Measurements from ENCODE around the gene SNHG17. TPM values are rescaled to one million over a fixed set of nuclear protein-coding genes. Genes with fewer than 3 reads are reported as not detected.

The SNHG17 gene
- total and polyA plus RNA-seq, 10 donors: 28.7 to 58.0 (median 43.6) TPM

GRCh38 chr20:38377039-38377685, 58.0 kb downstream of the SNHG17 start:
- Histone ChIP-seq H3K4me3 (no peak overlapping the region), H3K4me1 (peaks cover 0 to 10% (median 0%) of the 10 kb centered on the region in 6 donors), H3K27me3 (replicated peaks in 1 of 7) (peaks cover 0 to 15% (median 0%) of the 10 kb centered on the region in 7 donors), H3K9me3 (no peaks in the 10 kb centered on the region), H3K36me3 (no peaks in the 10 kb centered on the region), H3K27ac (no peak overlapping the region)
- WGBS, 5 donors: 85 to 90% (median 86%) methylated on average over 11 of the region's 11 CpGs
- intact Hi-C loops (cut with DNase I; ENCODE audit: low total_unique reads): no loop called here
- no peak for DNase-seq
- TF ChIP-seq POLR2AphosphoS5 (IDR thresholded peaks at IDR 0.05): no peak
- TF ChIP-seq CTCF (IDR thresholded peaks at IDR 0.05 in 8 of 11, conservative IDR thresholded peaks at IDR 0.05 in 3 of 11): no peak
- no peak for TF ChIP-seq POLR2A (IDR thresholded peaks at IDR 0.05)

- TF ChIP-seq POLR2AphosphoS5 (IDR thresholded peaks at IDR 0.05): no peak
- no peak for TF ChIP-seq POLR2A (IDR thresholded peaks at IDR 0.05)
- no peak for TF ChIP-seq CTCF (IDR thresholded peaks at IDR 0.05 in 8 of 11, conservative IDR thresholded peaks at IDR 0.05 in 3 of 11)
- Histone ChIP-seq H3K36me3 (no peaks in the 10 kb centered on the region), H3K27ac (peak overlapping the region in 5 of 8 donors; percentile 69 to 81 (median 80)), H3K9me3 (no peaks in the 10 kb centered on the region), H3K27me3 (replicated peaks in 1 of 7) (no peaks in the 10 kb centered on the region), H3K4me1 (peaks cover 0 to 10% (median 0%) of the 10 kb centered on the region in 6 donors), H3K4me3 (no peak overlapping the region)
- 59 to 81% (median 74%) methylated on average over 5 of the region's 5 CpGs for WGBS, 5 donors
- no peak for DNase-seq
- intact Hi-C loops (cut with DNase I; ENCODE audit: low total_unique reads): no loop called here
These were observed 61.2 kb downstream of the SNHG17 start for GRCh38 chr20:38373898-38374297.

GRCh38 chr20:38373231-38373867, 61.8 kb downstream of the SNHG17 start:
- Histone ChIP-seq H3K4me3 (no peak overlapping the region), H3K27ac (peak overlapping the region in 7 of 8 donors; percentile 5 to 81 (median 75))
- no peak for DNase-seq

More at GRCh38 chr20:38373231-38373867, 61.8 kb downstream of the SNHG17 start:
- 51 to 65% (median 55%) methylated on average over 7 of the region's 7 CpGs for WGBS, 5 donors
- Histone ChIP-seq H3K36me3 (no peaks in the 10 kb centered on the region), H3K27me3 (replicated peaks in 1 of 7) (no peaks in the 10 kb centered on the region), H3K4me1 (peaks cover 0 to 10% (median 0%) of the 10 kb centered on the region in 6 donors), H3K9me3 (no peaks in the 10 kb centered on the region)
- intact Hi-C loops (cut with DNase I; ENCODE audit: low total_unique reads): no loop called here
- TF ChIP-seq POLR2AphosphoS5 (IDR thresholded peaks at IDR 0.05): peak in 1 of 3 donors; percentile 72
- no peak for TF ChIP-seq POLR2A (IDR thresholded peaks at IDR 0.05)
- TF ChIP-seq CTCF (IDR thresholded peaks at IDR 0.05 in 8 of 11, conservative IDR thresholded peaks at IDR 0.05 in 3 of 11): no peak
